Vagina (tissue), 2 donors: ENCODE data around the gene CTNNB1. TPM values are rescaled to one million over a fixed set of nuclear protein-coding genes. Genes with fewer than 3 reads are reported as not detected.
"Not testable (repeated sequence)": the region's sequence is repeated elsewhere in the genome, so short reads cannot be mapped to it uniquely, and the experiment has no call there.

Experiments used
- DNase-seq, 2 donors: peaks; one replicate each; pipeline ENCODE4 v3.0.0-alpha.2; 2017; ENCODE audit errors: extremely low spot score in 2 of 2
- H3K27ac ChIP-seq: fragments of 200-600 bp; sonication (generic); one replicate; pipeline ENCODE4 v1.5.1; 2019
- H3K27me3 ChIP-seq: fragments of 200-600 bp; sonication (generic); one replicate; pipeline ENCODE4 v1.5.1; 2019
- H3K36me3 ChIP-seq, 2 donors: fragments of 200-600 bp; sonication (generic); one replicate each; pipeline ENCODE4 v1.5.1; 2017 to 2019
- H3K4me1 ChIP-seq: fragments of 200-600 bp; sonication (generic); one replicate; pipeline ENCODE4 v1.5.1; 2019
- H3K4me3 ChIP-seq, 2 donors: fragments of 200-600 bp; sonication (generic); 1 replicate in 1 of 2; 2 replicates in 1 of 2; pipeline ENCODE4 v1.5.1; 2016 to 2019
- H3K9me3 ChIP-seq: fragments of 200-600 bp; sonication (generic); one replicate; pipeline ENCODE4 v1.5.1; 2019
- CTCF ChIP-seq, 3 experiments: fragments of 450-650 bp in 2 of 3; fragments of 200-600 bp in 1 of 3; sonication (generic) in 1 of 3; IDR thresholded peaks; one replicate each; pipeline ENCODE4 v1.5.1; 2017 to 2019; ENCODE audit warnings: antibody characterized with exemption in 3 of 3, mild to moderate bottlenecking in 2 of 3, moderate library complexity in 2 of 3
- POLR2A ChIP-seq, 2 donors: fragments of 450-650 bp; IDR thresholded peaks; one replicate each; pipeline ENCODE4 v1.6.1; 2017; ENCODE audit warnings: antibody characterized with exemption in 2 of 2, mild to moderate bottlenecking in 2 of 2, moderate library complexity in 2 of 2
- POLR2AphosphoS5 ChIP-seq, 2 donors: sonication (generic); formaldehyde crosslinking; IDR thresholded peaks; one replicate each; pipeline ENCODE4 v1.9.0; 2017; ENCODE audit warnings: antibody characterized with exemption in 2 of 2, mild to moderate bottlenecking in 2 of 2, low read depth in 1 of 2; ENCODE audit not compliant: insufficient read depth in 1 of 2
- intact Hi-C: fragments of 100-400 bp; cut with DNase I; formaldehyde crosslinking; loops from one replicate; pipeline ENCODE4 v1.15.1; 2023
- small RNA-seq: library from RNA; depleted of rRNA; stranded (forward); fragments of <200 nt; gene quantifications from one replicate; pipeline ENCODE3, GENCODE V24; 2016
- total RNA-seq: library from RNA; depleted of rRNA; stranded (reverse); fragments of >200 nt; gene quantifications from one replicate; pipeline ENCODE4 v1.2.3, GENCODE V29; 2016

The CTNNB1 gene
- total RNA-seq, 1 donor from 2014 or later, result 505 TPM

- Histone ChIP-seq H3K27ac (no peak overlapping the region), H3K36me3 (no peaks in the 10 kb centered on the region), H3K4me3 (no peak overlapping the region), H3K4me1 (no peaks in the 10 kb centered on the region), H3K27me3 (no peaks in the 10 kb centered on the region), H3K9me3 (no peaks in the 10 kb centered on the region)
- no peak for DNase-seq
- TF ChIP-seq POLR2A (IDR thresholded peaks at IDR 0.05) (no peak), CTCF (IDR thresholded peaks at IDR 0.05) (no peak), POLR2AphosphoS5 (IDR thresholded peaks at IDR 0.05; ENCODE audit: insufficient read depth in 1 of 2, low read depth in 1 of 2) (no peak)
- intact Hi-C loops, result no loop called here
Measured at GRCh38 chr3:41276191-41276590, 76.9 kb downstream of the CTNNB1 start.

GRCh38 chr3:41277790-41278465 is 78.6 kb downstream of the CTNNB1 start:
- Histone ChIP-seq H3K9me3 (no peaks in the 10 kb centered on the region), H3K4me3 (no peak overlapping the region), H3K4me1 (no peaks in the 10 kb centered on the region), H3K27me3 (no peaks in the 10 kb centered on the region), H3K27ac (no peak overlapping the region), H3K36me3 (no peaks in the 10 kb centered on the region)
- DNase-seq, result no peak
- intact Hi-C loops, result no loop called here
- no peak for TF ChIP-seq POLR2A (IDR thresholded peaks at IDR 0.05)
- TF ChIP-seq CTCF (IDR thresholded peaks at IDR 0.05), result no peak
- no peak for TF ChIP-seq POLR2AphosphoS5 (IDR thresholded peaks at IDR 0.05; ENCODE audit: insufficient read depth in 1 of 2, low read depth in 1 of 2)

- H3K9me3 ChIP-seq, H3K36me3 ChIP-seq, intact Hi-C loops, H3K27ac ChIP-seq, H3K4me3 ChIP-seq, DNase-seq, H3K27me3 ChIP-seq, H3K4me1 ChIP-seq: not testable (repeated sequence)
Measured at GRCh38 chr3:41284934-41285333, 85.6 kb downstream of the CTNNB1 start.

GRCh38 chr3:41286305-41286704 is 87.0 kb downstream of the CTNNB1 start:
- Histone ChIP-seq H3K4me3 (no peak overlapping the region), H3K27me3 (no peaks in the 10 kb centered on the region), H3K36me3 (no peaks in the 10 kb centered on the region), H3K9me3 (no peaks in the 10 kb centered on the region), H3K4me1 (no peaks in the 10 kb centered on the region), H3K27ac (no peak overlapping the region)
- DNase-seq, result no peak
- no peak for TF ChIP-seq POLR2AphosphoS5 (IDR thresholded peaks at IDR 0.05; ENCODE audit: insufficient read depth in 1 of 2, low read depth in 1 of 2)
- TF ChIP-seq CTCF (IDR thresholded peaks at IDR 0.05), result no peak
- no peak for TF ChIP-seq POLR2A (IDR thresholded peaks at IDR 0.05)
- intact Hi-C loops, result no loop called here

- Histone ChIP-seq H3K27ac (no peak overlapping the region), H3K36me3 (no peaks in the 10 kb centered on the region), H3K4me1 (no peaks in the 10 kb centered on the region), H3K27me3 (no peaks in the 10 kb centered on the region), H3K9me3 (no peaks in the 10 kb centered on the region), H3K4me3 (no peak overlapping the region)
- TF ChIP-seq CTCF (IDR thresholded peaks at IDR 0.05), result no peak
- no peak for TF ChIP-seq POLR2A (IDR thresholded peaks at IDR 0.05)
- no peak for TF ChIP-seq POLR2AphosphoS5 (IDR thresholded peaks at IDR 0.05; ENCODE audit: insufficient read depth in 1 of 2, low read depth in 1 of 2)
- no peak for DNase-seq
- intact Hi-C loops, result no loop called here
Measured at GRCh38 chr3:41288785-41289184, 89.5 kb downstream of the CTNNB1 start.

Small RNA genes within 50 kb of the gene (small RNA-seq; reads per million reads assigned to genes)
- gene MRPS31P1, result not detected
